ENCODE data around the gene TLL2. TPM values are rescaled to one million over a fixed set of nuclear protein-coding genes. Genes with fewer than 3 reads are reported as not detected.

The TLL2 gene
- total RNA-seq, 1 donor from 2014 or later: 2.1 TPM

DNA sequence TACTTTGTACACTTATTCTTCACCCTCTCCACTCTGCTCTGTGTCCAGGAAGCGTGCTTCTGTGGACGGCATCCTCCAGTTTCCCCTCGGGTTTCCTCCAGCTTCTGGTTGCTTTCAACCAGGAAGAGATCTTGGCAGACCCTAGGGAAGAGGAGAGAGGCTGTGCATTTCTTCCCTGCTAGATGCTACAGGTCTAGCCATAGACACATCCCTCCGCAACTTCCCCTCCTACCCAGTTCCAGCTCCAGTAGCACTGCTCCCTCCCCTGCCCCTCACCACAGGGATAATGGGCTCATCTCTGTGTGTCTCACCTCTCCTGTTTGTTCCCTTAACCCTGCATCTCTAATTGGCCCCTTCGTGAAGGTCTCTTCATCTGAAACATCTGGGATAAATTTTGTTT is 16.3 kb downstream of the TLL2 start:
- Mint-ChIP-seq H3K4me3 (no peak overlapping the region), H3K27me3 (ENCODE audit: low read depth) (peaks cover 4% of the 10 kb centered on the region), H3K27ac (ENCODE audit: unreplicated experiment) (no peak overlapping the region), H3K36me3 (ENCODE audit: low read depth) (no peaks in the 10 kb centered on the region), H3K4me1 (peaks cover 25% of the 10 kb centered on the region), H3K9me3 (peaks cover 2% of the 10 kb centered on the region)
- TF ChIP-seq, protein P1, sequence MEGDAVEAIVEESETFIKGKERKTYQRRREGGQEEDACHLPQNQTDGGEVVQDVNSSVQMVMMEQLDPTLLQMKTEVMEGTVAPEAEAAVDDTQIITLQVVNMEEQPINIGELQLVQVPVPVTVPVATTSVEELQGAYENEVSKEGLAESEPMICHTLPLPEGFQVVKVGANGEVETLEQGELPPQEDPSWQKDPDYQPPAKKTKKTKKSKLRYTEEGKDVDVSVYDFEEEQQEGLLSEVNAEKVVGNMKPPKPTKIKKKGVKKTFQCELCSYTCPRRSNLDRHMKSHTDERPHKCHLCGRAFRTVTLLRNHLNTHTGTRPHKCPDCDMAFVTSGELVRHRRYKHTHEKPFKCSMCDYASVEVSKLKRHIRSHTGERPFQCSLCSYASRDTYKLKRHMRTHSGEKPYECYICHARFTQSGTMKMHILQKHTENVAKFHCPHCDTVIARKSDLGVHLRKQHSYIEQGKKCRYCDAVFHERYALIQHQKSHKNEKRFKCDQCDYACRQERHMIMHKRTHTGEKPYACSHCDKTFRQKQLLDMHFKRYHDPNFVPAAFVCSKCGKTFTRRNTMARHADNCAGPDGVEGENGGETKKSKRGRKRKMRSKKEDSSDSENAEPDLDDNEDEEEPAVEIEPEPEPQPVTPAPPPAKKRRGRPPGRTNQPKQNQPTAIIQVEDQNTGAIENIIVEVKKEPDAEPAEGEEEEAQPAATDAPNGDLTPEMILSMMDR (conservative IDR thresholded peaks at IDR 0.05): no peak
- DNase-seq (ENCODE audit: low read depth, low spot score): no peak

DNA sequence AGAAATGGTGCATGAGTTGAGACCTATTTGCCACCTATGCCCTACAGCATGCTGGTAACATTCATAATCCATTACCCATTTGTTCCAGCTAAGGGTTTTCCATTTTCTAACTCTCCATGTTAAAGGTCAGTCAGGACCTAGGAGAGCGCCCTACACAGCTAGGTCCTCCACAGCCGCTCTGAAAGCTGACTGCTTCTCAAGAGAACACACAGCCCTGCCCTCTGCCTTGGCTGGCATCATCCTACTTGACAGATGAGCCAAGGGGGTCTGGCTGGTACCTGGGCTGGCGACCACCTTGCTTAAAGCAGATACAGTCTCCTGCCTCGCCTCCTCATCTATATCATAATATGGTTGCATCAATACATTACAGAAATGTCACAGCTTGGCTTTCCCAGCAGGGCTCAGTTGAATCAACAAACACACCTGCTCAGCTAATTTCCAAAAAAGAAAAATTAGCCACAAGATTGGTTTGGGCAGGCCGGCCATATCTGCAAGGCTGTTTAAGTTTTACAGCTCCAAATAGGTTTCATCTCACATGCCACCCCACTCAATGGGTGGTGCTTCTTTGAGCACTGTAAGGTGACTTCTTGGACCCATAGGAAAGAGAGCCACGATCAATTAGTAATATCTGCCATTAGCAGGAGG is 17.3 kb downstream of the TLL2 start:
- Mint-ChIP-seq H3K27ac (ENCODE audit: unreplicated experiment) (no peak overlapping the region), H3K4me1 (peaks cover 25% of the 10 kb centered on the region), H3K27me3 (ENCODE audit: low read depth) (peaks cover 4% of the 10 kb centered on the region), H3K36me3 (ENCODE audit: low read depth) (no peaks in the 10 kb centered on the region), H3K9me3 (peaks cover 2% of the 10 kb centered on the region), H3K4me3 (no peak overlapping the region)
- TF ChIP-seq, protein P1 (conservative IDR thresholded peaks at IDR 0.05): no peak
- peak; percentile 33 for DNase-seq (ENCODE audit: low read depth, low spot score)

DNA sequence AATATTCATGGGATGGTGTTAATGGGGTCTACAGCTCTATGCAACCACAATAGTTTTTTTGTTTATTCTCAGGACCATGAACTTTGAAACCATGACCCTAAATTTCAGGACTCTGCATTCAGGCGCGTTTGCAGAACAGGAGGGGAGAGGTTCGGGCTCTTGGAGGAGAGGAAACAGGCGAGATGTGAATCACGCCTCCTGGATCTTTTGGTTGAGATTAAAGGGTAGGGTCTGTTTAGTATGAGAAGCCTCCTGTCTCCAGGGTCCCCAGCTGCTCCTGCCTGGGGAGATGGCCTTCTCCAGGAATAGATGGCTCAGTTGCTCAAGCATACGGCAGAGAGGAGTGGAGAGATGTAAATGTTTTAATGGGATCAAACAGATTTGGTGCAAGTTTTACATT is 18.2 kb downstream of the TLL2 start:
- no peak for DNase-seq (ENCODE audit: low read depth, low spot score)
- Mint-ChIP-seq H3K27me3 (ENCODE audit: low read depth) (peaks cover 4% of the 10 kb centered on the region), H3K36me3 (ENCODE audit: low read depth) (no peaks in the 10 kb centered on the region), H3K9me3 (peaks cover 2% of the 10 kb centered on the region), H3K27ac (ENCODE audit: unreplicated experiment) (no peak overlapping the region), H3K4me1 (peaks cover 25% of the 10 kb centered on the region), H3K4me3 (peak overlapping the region; percentile 0)
- TF ChIP-seq, protein P1 (conservative IDR thresholded peaks at IDR 0.05): no peak

DNA sequence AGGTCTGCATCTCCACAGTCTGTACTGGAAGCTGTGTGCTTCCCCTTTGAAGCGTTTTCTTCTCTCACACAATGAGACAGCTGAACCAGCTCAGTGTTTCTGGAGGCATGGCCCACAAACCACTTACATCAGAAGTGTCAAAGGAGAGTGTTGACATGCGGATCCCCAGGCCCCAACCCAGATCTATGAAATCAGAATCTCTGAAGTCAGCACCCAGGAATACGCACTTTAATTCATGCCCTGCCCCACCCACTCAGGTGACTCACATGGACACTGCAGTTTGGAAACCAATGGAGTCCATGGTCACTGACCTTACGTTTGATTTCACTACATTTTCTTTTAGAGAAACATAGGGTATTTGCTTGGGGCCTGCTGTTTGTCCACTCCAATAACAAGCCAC is 19.0 kb downstream of the TLL2 start:
- Mint-ChIP-seq H3K4me3 (no peak overlapping the region), H3K27ac (ENCODE audit: unreplicated experiment) (no peak overlapping the region), H3K4me1 (peaks cover 25% of the 10 kb centered on the region), H3K9me3 (peaks cover 2% of the 10 kb centered on the region), H3K36me3 (ENCODE audit: low read depth) (no peaks in the 10 kb centered on the region), H3K27me3 (ENCODE audit: low read depth) (peaks cover 4% of the 10 kb centered on the region)
- TF ChIP-seq, protein P1 (conservative IDR thresholded peaks at IDR 0.05): no peak
- no peak for DNase-seq (ENCODE audit: low read depth, low spot score)

DNA sequence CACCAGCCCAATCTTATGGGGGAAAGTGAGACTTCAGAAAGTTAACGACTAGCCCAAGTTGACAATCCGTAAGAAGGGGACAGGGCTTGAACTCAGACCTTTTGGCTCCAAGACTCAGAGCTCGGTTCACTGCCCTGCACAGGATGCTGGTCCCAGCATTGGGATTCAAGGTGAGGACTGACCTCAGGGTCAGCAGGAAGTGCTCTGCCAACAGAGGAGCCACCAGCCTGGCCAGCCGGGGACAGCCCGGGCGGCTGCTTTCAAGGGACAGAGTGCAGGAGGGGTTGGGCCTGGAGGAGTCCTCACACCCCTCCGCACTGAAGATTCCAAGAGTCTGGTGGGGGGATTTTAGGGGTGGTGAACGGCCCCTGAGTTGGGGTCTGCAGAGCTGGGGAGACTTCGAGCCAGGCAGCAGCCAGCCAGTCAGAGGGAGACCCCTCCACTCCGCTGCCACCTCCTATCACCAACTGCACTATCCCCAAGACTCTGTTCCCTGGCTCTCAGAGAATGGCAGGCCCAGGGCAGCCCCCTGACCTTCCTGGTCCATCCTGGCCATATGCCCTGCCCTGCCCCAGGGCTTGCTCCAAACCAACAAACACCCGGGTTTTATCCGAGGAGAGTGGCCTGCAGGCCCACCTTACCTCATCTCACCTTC is 19.7 kb downstream of the TLL2 start:
- H3K36me3 Mint-ChIP-seq (ENCODE audit: low read depth): no peaks in the 10 kb centered on the region
- H3K4me1 Mint-ChIP-seq: peaks cover 25% of the 10 kb centered on the region
- H3K27ac Mint-ChIP-seq (ENCODE audit: unreplicated experiment): no peak overlapping the region
- DNase-seq (ENCODE audit: low read depth, low spot score): no peak
- TF ChIP-seq, protein P1 (conservative IDR thresholded peaks at IDR 0.05): no peak
- peaks cover 4% of the 10 kb centered on the region for H3K27me3 Mint-ChIP-seq (ENCODE audit: low read depth)
- no peak overlapping the region for H3K4me3 Mint-ChIP-seq
- H3K9me3 Mint-ChIP-seq: peaks cover 2% of the 10 kb centered on the region
